Measurements from ENCODE around the gene CTPS2. TPM values are rescaled to one million over a fixed set of nuclear protein-coding genes. Genes with fewer than 3 reads are reported as not detected.
"Not testable (repeated sequence)": the region's sequence is repeated elsewhere in the genome, so short reads cannot be mapped to it uniquely, and the experiment has no call there.

The CTPS2 gene
- total RNA-seq, 1 experiment from 2014 or later = 25.0 TPM

GRCh38 chrX:16718824-16719333 lies 6.4 kb upstream of the CTPS2 start:
- BruUV-seq (replicated peaks) = TSS peak; percentile 99
- Histone ChIP-seq H3K4me3 (ENCODE audit: low read length) (peak overlapping the region; percentile 99), H3K36me3 (ENCODE audit: low read depth, low read length) (0 out of 2 replicates have a peak, but pooled peaks cover 2% of the 10 kb centered on the region), H3K9ac (ENCODE audit: low read length) (peak overlapping the region; percentile 91), H4K20me1 (ENCODE audit: low read length) (peaks cover 32% of the 10 kb centered on the region), H2AFZ (ENCODE audit: low read length) (peak overlapping the region; percentile 64), H3K27ac (ENCODE audit: low read length) (peak overlapping the region; percentile 94), H3K27me3 (ENCODE audit: low read length) (no peaks in the 10 kb centered on the region), H3K9me2 (replicated peaks; ENCODE audit: low read length) (no peaks in the 10 kb centered on the region), H3F3A (ENCODE audit: low read length, unreplicated experiment) (no peaks in the 10 kb centered on the region), H3K9me3 (ENCODE audit: low read length) (no peaks in the 10 kb centered on the region), H3K79me2 (ENCODE audit: low read length) (peaks cover 44% of the 10 kb centered on the region), H3K4me2 (ENCODE audit: low read length) (peak overlapping the region; percentile 88), H3K4me1 (ENCODE audit: insufficient read depth, low read length) (peaks cover 17% of the 10 kb centered on the region)
- ChIA-PET POLR2A (ENCODE audit: unreplicated experiment) (interaction anchor here (0.5 to 0.7 kb wide), 3 partner anchors 104 to 333 kb away, joined by 3 to 4 read pairs (median 3); no protein-coding TSS in a partner anchor), CTCF (interaction anchor here (1.3 kb wide), 1 partner anchor 25 kb away, joined by 5 read pairs; no protein-coding TSS in a partner anchor)
- ATAC-seq = no peak; the same call in 1 of the 2 replicates
- intact Hi-C loops (cut with micrococcal nuclease) = no loop called here
- no peak for TF ChIP-seq CTCF (conservative IDR thresholded peaks at IDR 0.05; ENCODE audit: low read depth, low read length)
- TF ChIP-seq EZH2 (IDR thresholded peaks at IDR 0.05; ENCODE audit: low read length, unreplicated experiment) = no peak
- TF ChIP-seq EZH2phosphoT487 (IDR thresholded peaks at IDR 0.05; ENCODE audit: borderline replicate concordance, low read length) = no peak
- DNase-seq = no peak

- H3K9ac ChIP-seq (ENCODE audit: low read length); DNase-seq; H3K4me3 ChIP-seq (ENCODE audit: low read length); H3K27ac ChIP-seq (ENCODE audit: low read length); H3K9me3 ChIP-seq (ENCODE audit: low read length); ATAC-seq; H3K9me2 ChIP-seq (replicated peaks; ENCODE audit: low read length); H3F3A ChIP-seq (ENCODE audit: low read length, unreplicated experiment); H3K36me3 ChIP-seq (ENCODE audit: low read depth, low read length); H3K4me2 ChIP-seq (ENCODE audit: low read length); CTCF ChIA-PET; BruUV-seq (replicated peaks); POLR2A ChIA-PET (ENCODE audit: unreplicated experiment); intact Hi-C loops (cut with micrococcal nuclease); H2AFZ ChIP-seq (ENCODE audit: low read length); H3K27me3 ChIP-seq (ENCODE audit: low read length): not testable (repeated sequence)
- peaks cover 17% of the 10 kb centered on the region for H4K20me1 ChIP-seq (ENCODE audit: low read length)
- peaks cover 12% of the 10 kb centered on the region for H3K4me1 ChIP-seq (ENCODE audit: insufficient read depth, low read length)
- peaks cover 37% of the 10 kb centered on the region for H3K79me2 ChIP-seq (ENCODE audit: low read length)
These were observed 4.0 kb upstream of the CTPS2 start for GRCh38 chrX:16716451-16716850.

GRCh38 chrX:16715638-16716037 lies 3.2 kb upstream of the CTPS2 start:
- H3K9me3 ChIP-seq (ENCODE audit: low read length); H3K36me3 ChIP-seq (ENCODE audit: low read depth, low read length); CTCF ChIA-PET; DNase-seq; H3F3A ChIP-seq (ENCODE audit: low read length, unreplicated experiment); intact Hi-C loops (cut with micrococcal nuclease); H3K9me2 ChIP-seq (replicated peaks; ENCODE audit: low read length); H3K4me2 ChIP-seq (ENCODE audit: low read length); H3K4me3 ChIP-seq (ENCODE audit: low read length); ATAC-seq; H3K27me3 ChIP-seq (ENCODE audit: low read length); H3K27ac ChIP-seq (ENCODE audit: low read length); H2AFZ ChIP-seq (ENCODE audit: low read length); BruUV-seq (replicated peaks); POLR2A ChIA-PET (ENCODE audit: unreplicated experiment); H3K9ac ChIP-seq (ENCODE audit: low read length); H4K20me1 ChIP-seq (ENCODE audit: low read length): not testable (repeated sequence)
- Histone ChIP-seq H3K79me2 (ENCODE audit: low read length) (peaks cover 37% of the 10 kb centered on the region), H3K4me1 (ENCODE audit: insufficient read depth, low read length) (peaks cover 12% of the 10 kb centered on the region)

- Histone ChIP-seq H3K27me3 (ENCODE audit: low read length) (no peaks in the 10 kb centered on the region), H3K9ac (ENCODE audit: low read length) (no peak overlapping the region), H4K20me1 (ENCODE audit: low read length) (no peaks in the 10 kb centered on the region), H2AFZ (ENCODE audit: low read length) (no peak overlapping the region), H3K4me3 (ENCODE audit: low read length) (no peak overlapping the region), H3K4me1 (ENCODE audit: insufficient read depth, low read length) (peaks cover 12% of the 10 kb centered on the region), H3K36me3 (ENCODE audit: low read depth, low read length) (no peaks in the 10 kb centered on the region), H3K9me2 (replicated peaks; ENCODE audit: low read length) (no peaks in the 10 kb centered on the region), H3K4me2 (ENCODE audit: low read length) (no peak overlapping the region), H3K9me3 (ENCODE audit: low read length) (no peaks in the 10 kb centered on the region), H3K79me2 (ENCODE audit: low read length) (peaks cover 32% of the 10 kb centered on the region), H3F3A (ENCODE audit: low read length, unreplicated experiment) (no peaks in the 10 kb centered on the region), H3K27ac (ENCODE audit: low read length) (no peak overlapping the region)
- intact Hi-C loops (cut with micrococcal nuclease) = no loop called here
- DNase-seq (no peak), ATAC-seq (no peak)
- no peak for TF ChIP-seq CTCF (conservative IDR thresholded peaks at IDR 0.05; ENCODE audit: low read depth, low read length)
- TF ChIP-seq EZH2phosphoT487 (IDR thresholded peaks at IDR 0.05; ENCODE audit: borderline replicate concordance, low read length) = no peak
- no peak for TF ChIP-seq EZH2 (IDR thresholded peaks at IDR 0.05; ENCODE audit: low read length, unreplicated experiment)
- ChIA-PET POLR2A (ENCODE audit: unreplicated experiment) (no interaction called here), CTCF (no interaction called here)
- BruUV-seq (replicated peaks) = no TSS peak
These were observed 2.0 kb upstream of the CTPS2 start for GRCh38 chrX:16714504-16714903.
